ENCODE measurements around the gene TNNI3K.

Gene TNNI3K

DNA sequence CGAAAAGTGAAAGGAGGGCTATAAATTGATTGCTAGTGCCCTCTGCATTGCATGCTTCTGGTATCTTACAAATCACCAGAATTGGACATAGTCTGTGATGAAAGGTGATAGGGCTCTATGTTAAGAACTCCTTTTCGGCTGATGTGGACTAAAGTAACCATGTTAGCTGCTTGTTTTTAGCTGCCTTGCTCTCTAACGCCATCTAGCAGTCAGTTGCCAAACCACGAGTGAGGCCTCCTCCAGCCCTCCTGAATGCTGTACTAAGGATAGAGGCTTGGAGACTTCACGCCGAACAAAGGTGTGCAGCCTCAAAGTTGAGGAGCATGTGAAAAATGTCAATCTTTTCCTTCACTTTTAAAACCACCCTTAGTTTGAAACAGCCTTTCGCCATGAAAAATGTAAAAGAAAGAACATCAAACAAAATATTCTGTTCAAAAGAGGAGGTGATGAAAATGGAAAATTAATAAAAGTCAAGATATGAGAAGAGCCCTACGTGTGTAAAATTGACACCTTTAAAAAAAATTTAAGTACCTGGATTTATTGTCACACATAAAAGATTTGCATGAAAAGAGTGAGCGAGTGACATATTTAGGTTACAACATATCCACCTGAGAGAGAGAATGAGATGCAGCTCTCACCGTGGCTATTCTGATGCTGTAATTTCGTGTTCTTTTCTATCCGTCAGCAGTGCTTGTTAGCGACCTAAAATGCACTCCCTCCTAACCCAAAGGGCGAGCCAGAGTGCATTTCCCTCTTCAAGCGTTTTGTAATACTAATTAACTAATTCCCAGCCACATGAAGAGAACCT, 269.1 kb downstream of the TNNI3K start:
- no peak for DNase-seq (ENCODE audit: low read depth)

GRCh38 chr1:74504933-74505512, 269.8 kb downstream of the TNNI3K start:
- no peak for DNase-seq (ENCODE audit: low read depth)

DNA sequence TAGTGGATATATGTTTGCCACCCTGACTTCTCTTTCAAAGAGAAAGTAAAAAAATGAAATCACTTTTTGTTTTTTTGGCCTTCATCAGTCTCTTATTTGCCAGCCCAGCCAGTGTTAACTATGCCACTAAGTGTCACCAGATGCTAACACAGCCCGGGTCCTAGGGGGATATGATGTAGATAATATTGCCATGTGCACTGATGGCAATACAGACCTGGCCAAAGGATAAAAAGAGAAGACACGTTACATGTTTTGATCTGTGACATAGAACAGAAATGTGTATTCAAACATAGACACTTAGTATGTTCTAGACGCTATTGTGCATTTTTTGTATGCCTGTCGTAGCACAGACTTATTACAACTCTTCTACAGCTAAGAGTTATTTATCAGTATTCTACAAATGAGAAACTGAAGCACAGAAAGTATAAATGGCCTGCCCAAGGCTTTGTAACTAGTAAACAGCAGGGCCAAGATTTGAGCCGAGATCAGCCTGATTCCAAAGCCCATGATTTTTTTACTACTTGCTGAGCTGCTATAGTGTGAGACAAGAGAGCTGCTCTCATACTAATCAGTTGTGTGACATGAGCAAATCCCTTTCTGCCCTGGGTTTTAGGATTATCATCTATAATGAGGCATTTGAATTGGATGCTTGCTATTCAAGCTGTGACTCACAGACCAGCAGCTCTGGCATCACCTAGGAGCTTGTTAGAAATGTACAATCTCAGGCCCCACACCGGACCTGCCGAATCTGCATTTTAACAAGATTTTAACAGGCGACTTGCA, 270.9 kb downstream of the TNNI3K start:
- no peak for DNase-seq (ENCODE audit: low read depth)

- DNase-seq (ENCODE audit: low read depth) = no peak
Measured at GRCh38 chr1:74508449-74508848, 273.3 kb downstream of the TNNI3K start.

DNA sequence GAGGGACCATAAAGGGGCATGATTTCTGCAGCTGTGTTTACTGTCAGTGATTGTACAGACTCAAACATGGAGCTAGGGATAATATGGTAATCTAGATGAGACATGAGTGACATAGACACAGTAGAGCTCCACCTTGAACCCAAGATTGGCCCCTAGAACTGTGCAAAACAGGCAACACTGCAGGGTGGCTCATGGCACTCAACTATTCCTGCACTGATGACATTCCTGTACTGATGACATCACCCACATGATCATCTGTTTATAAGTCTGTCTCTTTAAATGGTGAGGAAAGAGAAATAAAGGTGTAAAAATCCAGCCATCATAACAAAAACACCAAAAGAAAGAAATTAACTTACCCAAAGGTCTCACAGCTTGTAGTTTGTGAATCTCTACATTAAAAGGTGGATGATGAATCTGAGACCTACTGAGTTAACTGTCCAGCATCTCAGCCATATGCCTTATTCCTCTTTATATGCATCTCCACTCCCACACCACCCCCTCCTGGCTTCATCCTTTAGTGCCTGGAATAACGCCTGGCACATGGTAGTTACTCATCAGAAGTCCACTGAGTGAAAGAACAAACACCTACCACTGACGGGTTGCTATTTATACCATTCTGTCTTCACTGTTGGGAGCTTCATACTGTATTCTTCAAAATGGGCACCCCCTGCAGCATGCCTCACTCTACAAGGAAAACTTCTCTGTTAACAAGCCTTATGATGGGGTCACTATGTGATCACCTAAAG, 277.2 kb downstream of the TNNI3K start, which contains the start of gene LRRC53:
Gene LRRC53 (minus strand): TSS at position 442 of the 746 bp plus-strand sequence. CDS start 29,262 bp downstream, outside the sequence.
- DNase-seq (ENCODE audit: low read depth) = no peak

DNA sequence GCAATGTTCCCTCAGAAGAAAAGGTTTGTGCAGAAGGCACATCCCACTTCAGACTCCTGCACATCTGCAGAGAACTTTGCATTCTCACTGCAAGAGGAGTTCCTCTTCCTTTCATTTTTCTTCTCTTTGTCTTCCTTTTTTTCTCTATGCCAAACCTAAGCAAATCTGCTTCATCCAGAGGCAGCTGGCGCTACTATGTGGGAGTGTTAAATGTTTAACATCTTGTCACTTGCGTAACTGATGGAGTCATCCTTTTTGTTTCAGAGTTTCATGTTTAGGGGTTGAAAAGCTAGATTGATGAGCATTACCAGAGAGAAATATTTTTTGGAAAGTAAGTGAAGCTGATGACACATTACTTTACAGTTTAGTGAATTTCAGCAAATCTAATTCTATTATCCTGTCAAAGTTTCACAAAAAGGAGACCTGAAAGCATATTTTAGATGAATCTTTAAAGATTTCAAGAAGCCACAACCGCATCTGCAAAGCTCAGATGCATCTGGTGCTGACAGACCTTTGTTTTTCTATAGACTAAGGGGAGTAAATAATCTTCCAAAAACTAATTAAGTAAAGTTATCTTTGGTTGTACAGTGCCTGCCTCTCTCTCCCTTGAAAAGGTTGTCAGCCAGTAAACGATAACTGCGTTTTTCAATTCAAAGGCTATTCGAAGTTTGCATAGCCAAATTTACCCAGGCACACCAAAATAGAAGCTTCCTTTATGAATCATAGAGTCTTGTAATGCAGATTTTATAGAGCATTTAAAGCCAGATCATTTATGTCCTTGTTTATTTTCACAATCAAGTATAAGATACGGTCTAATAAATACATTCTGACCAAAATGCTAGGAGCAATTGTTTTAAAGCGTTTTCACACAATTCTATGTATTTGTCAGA, 278.5 kb downstream of the TNNI3K start:
- DNase-seq (ENCODE audit: low read depth) = no peak

- no peak for DNase-seq (ENCODE audit: low read depth)
Measured at GRCh38 chr1:74517599-74518051, 282.4 kb downstream of the TNNI3K start.

- no peak for DNase-seq (ENCODE audit: low read depth)
Measured at GRCh38 chr1:74522148-74522547, 287.0 kb downstream of the TNNI3K start.

GRCh38 chr1:74523873-74524480, 288.8 kb downstream of the TNNI3K start:
- DNase-seq (ENCODE audit: low read depth) = no peak

GRCh38 chr1:74526708-74527107, 291.5 kb downstream of the TNNI3K start:
- no peak for DNase-seq (ENCODE audit: low read depth)

- no peak for DNase-seq (ENCODE audit: low read depth)
Measured at GRCh38 chr1:74528123-74528522, 292.9 kb downstream of the TNNI3K start.

GRCh38 chr1:74530892-74531291, 295.7 kb downstream of the TNNI3K start:
- DNase-seq (ENCODE audit: low read depth) = no peak

GRCh38 chr1:74531796-74532195, 296.6 kb downstream of the TNNI3K start:
- DNase-seq (ENCODE audit: low read depth) = no peak

- DNase-seq (ENCODE audit: low read depth) = no peak
Measured at GRCh38 chr1:74534241-74534640, 299.1 kb downstream of the TNNI3K start.

- DNase-seq (ENCODE audit: low read depth) = no peak
Measured at GRCh38 chr1:74545821-74546220, 310.6 kb downstream of the TNNI3K start.

- no peak for DNase-seq (ENCODE audit: low read depth)
Measured at GRCh38 chr1:74548961-74549750, 314.0 kb downstream of the TNNI3K start.

DNA sequence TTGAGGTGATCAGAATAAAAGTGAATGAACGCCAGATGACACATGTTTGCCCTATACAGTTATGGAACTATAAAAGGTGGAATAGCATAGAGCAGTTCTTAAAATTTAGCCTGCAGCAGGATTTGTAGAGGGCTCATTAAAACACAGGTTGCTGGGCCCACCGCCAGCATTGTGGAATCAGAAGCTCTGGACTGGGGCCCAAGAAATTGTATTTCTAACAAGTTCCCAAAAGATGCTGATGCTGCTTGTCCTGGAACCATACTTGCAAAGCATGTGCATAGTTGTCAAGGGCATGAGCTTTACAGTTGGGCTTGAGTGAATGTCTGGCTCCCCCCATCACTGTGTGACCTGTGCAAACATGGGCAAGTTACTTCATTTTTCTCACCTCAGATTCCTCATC, 314.7 kb downstream of the TNNI3K start:
- DNase-seq (ENCODE audit: low read depth) = no peak

DNA sequence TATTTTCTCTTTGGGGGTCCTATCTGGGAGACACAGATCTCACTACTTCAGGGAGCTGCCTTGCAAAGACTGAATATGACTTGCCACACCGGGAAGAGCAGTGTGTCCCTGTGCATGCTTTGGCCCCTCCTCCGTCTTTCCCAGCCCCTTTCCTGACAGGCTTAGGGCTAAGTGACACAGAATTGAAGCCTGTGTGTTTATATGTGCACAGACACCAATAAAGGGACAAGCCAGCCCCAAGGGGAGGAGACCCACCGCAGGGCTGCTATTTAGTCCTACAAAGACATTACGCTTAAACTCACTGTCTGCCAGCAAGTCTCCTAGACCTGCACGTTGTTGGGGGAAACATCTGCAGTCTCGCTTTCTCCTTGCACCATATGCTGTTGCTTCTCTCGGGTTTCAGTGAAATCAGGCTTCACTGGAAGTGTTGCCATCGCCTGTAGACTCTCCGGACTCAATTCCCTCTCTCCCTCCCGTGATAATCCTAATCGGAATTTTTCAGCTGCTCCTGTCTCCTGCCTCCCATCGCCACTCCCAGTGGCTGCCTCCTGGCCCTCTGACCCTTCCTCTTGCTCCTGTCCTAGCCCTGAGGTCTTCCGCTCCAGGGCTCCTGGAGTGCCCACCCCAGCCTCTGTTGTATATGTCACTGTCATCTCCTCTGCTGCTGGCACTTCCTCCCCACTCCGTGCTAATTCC, 335.8 kb downstream of the TNNI3K start:
- no peak for DNase-seq (ENCODE audit: low read depth)

DNA sequence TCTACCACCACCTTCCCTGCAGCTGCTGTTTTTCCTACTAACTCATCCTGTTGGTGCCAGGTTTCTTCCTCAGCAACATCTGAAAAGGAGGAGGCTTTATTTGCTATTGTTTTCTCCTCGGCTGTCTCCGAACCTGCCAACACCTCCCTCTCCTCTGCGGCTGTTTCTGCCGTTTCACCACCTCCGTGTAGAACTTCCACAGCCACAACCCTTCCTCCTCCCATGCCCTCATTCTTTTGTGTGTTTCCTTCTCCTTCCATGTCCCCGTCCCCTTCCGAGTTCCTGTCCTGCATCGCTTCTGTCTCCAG, 336.3 kb downstream of the TNNI3K start:
- no peak for DNase-seq (ENCODE audit: low read depth)
